ENCODE results near the gene FNDC8. TPM values are rescaled to one million over a fixed set of nuclear protein-coding genes. Genes with fewer than 3 reads are reported as not detected.

FNDC8 gene
- total RNA-seq, 1 experiment from 2014 or later: not detected

DNA sequence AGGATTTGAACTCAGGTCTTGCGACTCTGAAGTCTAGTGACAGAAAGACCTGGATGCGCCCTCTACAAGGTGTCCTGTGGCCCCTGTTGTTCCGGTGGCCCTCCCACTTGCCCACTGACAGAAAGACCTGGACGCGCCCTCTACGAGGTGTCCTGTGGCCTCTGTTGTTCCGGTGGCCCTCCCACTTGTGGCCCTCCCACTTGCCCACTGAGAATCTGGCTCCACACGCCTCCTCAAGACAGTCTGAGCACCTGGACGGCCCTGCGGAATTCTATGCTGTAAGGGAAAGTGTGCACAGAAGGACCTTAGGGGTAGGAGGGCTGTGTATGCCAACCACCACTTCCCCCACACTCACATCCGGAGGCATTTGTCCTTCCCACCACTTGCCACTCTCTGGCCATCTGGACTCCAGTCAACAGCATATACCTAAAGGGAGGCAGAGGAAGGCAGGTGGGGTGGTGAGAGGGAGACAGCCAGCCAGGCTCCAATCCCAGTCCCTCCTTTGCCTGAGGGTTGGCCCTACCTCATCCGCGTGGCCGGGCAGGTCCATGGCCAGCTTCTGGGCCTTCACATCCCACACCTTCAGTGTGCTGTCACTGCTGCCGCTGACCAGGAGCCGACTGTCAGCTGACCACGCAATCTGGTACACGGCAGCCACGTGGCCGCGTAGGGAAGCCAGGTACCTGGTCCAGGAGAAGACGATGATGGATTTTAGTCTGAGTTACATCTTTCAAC is 11.6 kb downstream of the FNDC8 start:
- Histone ChIP-seq H3K4me1 (ENCODE audit: insufficient read depth, low read length) (no peaks in the 10 kb centered on the region), H3K4me2 (ENCODE audit: low read length) (no peak overlapping the region), H3K9ac (ENCODE audit: low read length) (no peak overlapping the region), H3F3A (ENCODE audit: low read length, unreplicated experiment) (no peaks in the 10 kb centered on the region), H3K9me3 (ENCODE audit: low read length) (no peaks in the 10 kb centered on the region), H3K4me3 (ENCODE audit: low read length) (no peak overlapping the region), H3K79me2 (ENCODE audit: low read length) (no peaks in the 10 kb centered on the region), H3K27me3 (ENCODE audit: low read length) (no peaks in the 10 kb centered on the region), H4K20me1 (ENCODE audit: low read length) (no peaks in the 10 kb centered on the region), H3K36me3 (ENCODE audit: low read depth, low read length) (peaks cover 24% of the 10 kb centered on the region), H2AFZ (ENCODE audit: low read length) (no peak overlapping the region), H3K9me2 (replicated peaks; ENCODE audit: low read length) (no peaks in the 10 kb centered on the region), H3K27ac (ENCODE audit: low read length) (no peak overlapping the region)
- ATAC-seq: no peak
- CTCF ChIA-PET: no interaction called here
- POLR2A ChIA-PET (ENCODE audit: unreplicated experiment): no interaction called here
- DNase-seq: no peak
- intact Hi-C loops (cut with micrococcal nuclease): no loop called here
- BruUV-seq (replicated peaks): no TSS peak
- no peak for TF ChIP-seq CTCF (conservative IDR thresholded peaks at IDR 0.05; ENCODE audit: low read depth, low read length)

- intact Hi-C loops (cut with micrococcal nuclease): no loop called here
- H3K36me3 ChIP-seq (ENCODE audit: low read depth, low read length): peaks cover 38% of the 10 kb centered on the region
Measured at GRCh38 chr17:35135322-35135721, 13.9 kb downstream of the FNDC8 start.

DNA sequence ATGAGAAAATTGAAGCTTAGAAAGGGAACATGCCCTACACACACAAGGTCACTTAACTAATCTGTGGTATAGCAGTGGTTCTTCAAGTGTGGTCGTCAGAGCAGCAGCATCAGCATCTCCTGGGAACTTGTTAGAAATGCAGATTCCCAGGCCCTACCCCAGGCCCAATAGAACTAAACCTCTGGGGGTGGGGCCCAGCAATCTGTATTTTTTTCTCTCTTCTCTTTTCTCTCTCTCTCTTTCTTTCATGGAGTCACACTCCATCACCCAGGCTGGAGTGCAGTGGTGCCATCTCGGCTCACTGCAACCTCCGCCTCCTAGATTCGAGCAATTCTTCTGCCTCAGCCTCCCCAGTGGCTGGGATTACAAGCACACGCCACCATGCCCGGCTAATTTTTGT is 16.8 kb downstream of the FNDC8 start:
- no peak for TF ChIP-seq EZH2 (IDR thresholded peaks at IDR 0.05; ENCODE audit: low read length, unreplicated experiment)
- no peak for TF ChIP-seq CTCF (conservative IDR thresholded peaks at IDR 0.05; ENCODE audit: low read depth, low read length)
- TF ChIP-seq EZH2phosphoT487 (IDR thresholded peaks at IDR 0.05; ENCODE audit: borderline replicate concordance, low read length): no peak
- ATAC-seq (no peak), DNase-seq (no peak)
- H3K27ac ChIP-seq (ENCODE audit: low read length): no peak overlapping the region
- H3K4me2 ChIP-seq (ENCODE audit: low read length): no peak overlapping the region
- intact Hi-C loops (cut with micrococcal nuclease): no loop called here
- no peak overlapping the region for H2AFZ ChIP-seq (ENCODE audit: low read length)
- H3K36me3 ChIP-seq (ENCODE audit: low read depth, low read length): peaks cover 33% of the 10 kb centered on the region
- H3K9me3 ChIP-seq (ENCODE audit: low read length): no peaks in the 10 kb centered on the region
- no peaks in the 10 kb centered on the region; the same call in 1 of the 2 replicates for H3K4me1 ChIP-seq (ENCODE audit: insufficient read depth, low read length)
- peaks cover 27% of the 10 kb centered on the region for H3K79me2 ChIP-seq (ENCODE audit: low read length)
- H3K4me3 ChIP-seq (ENCODE audit: low read length): no peak overlapping the region
- CTCF ChIA-PET: no interaction called here
- H3F3A ChIP-seq (ENCODE audit: low read length, unreplicated experiment): no peaks in the 10 kb centered on the region
- no peak overlapping the region for H3K9ac ChIP-seq (ENCODE audit: low read length)
- POLR2A ChIA-PET (ENCODE audit: unreplicated experiment): no interaction called here
- 0 out of 2 replicates have a peak, but pooled peaks cover 5% of the 10 kb centered on the region for H4K20me1 ChIP-seq (ENCODE audit: low read length)
- no peaks in the 10 kb centered on the region for H3K27me3 ChIP-seq (ENCODE audit: low read length)
- no TSS peak for BruUV-seq (replicated peaks)
- H3K9me2 ChIP-seq (replicated peaks; ENCODE audit: low read length): no peaks in the 10 kb centered on the region

More at GRCh38 chr17:35135322-35135721, 13.9 kb downstream of the FNDC8 start:
- H3K79me2 ChIP-seq (ENCODE audit: low read length): peaks cover 9% of the 10 kb centered on the region
- H3K9me3 ChIP-seq (ENCODE audit: low read length): no peaks in the 10 kb centered on the region
- H3K4me1 ChIP-seq (ENCODE audit: insufficient read depth, low read length): no peaks in the 10 kb centered on the region
- no peaks in the 10 kb centered on the region for H3K9me2 ChIP-seq (replicated peaks; ENCODE audit: low read length)
- ChIA-PET POLR2A (ENCODE audit: unreplicated experiment) (no interaction called here), CTCF (no interaction called here)
- TF ChIP-seq EZH2 (IDR thresholded peaks at IDR 0.05; ENCODE audit: low read length, unreplicated experiment) (no peak), EZH2phosphoT487 (IDR thresholded peaks at IDR 0.05; ENCODE audit: borderline replicate concordance, low read length) (no peak), CTCF (conservative IDR thresholded peaks at IDR 0.05; ENCODE audit: low read depth, low read length) (no peak)
- H4K20me1 ChIP-seq (ENCODE audit: low read length): no peaks in the 10 kb centered on the region
- ATAC-seq (no peak), DNase-seq (no peak)
- no peak overlapping the region for H3K4me2 ChIP-seq (ENCODE audit: low read length)
- no peak overlapping the region for H3K9ac ChIP-seq (ENCODE audit: low read length)
- no peak overlapping the region for H3K27ac ChIP-seq (ENCODE audit: low read length)
- no peaks in the 10 kb centered on the region for H3F3A ChIP-seq (ENCODE audit: low read length, unreplicated experiment)
- H2AFZ ChIP-seq (ENCODE audit: low read length): no peak overlapping the region
- BruUV-seq (replicated peaks): no TSS peak
- no peak overlapping the region for H3K4me3 ChIP-seq (ENCODE audit: low read length)
- H3K27me3 ChIP-seq (ENCODE audit: low read length): no peaks in the 10 kb centered on the region

All from PC-3 (cell line).